Suppressor macrophage (primary cell): ENCODE data around the gene RANBP10.

Experiments
- DNase-seq, 4 experiments: peaks; one replicate each; pipeline ENCODE4 v3.0.0-alpha.2; 2020 to 2022

The RANBP10 gene

DNA sequence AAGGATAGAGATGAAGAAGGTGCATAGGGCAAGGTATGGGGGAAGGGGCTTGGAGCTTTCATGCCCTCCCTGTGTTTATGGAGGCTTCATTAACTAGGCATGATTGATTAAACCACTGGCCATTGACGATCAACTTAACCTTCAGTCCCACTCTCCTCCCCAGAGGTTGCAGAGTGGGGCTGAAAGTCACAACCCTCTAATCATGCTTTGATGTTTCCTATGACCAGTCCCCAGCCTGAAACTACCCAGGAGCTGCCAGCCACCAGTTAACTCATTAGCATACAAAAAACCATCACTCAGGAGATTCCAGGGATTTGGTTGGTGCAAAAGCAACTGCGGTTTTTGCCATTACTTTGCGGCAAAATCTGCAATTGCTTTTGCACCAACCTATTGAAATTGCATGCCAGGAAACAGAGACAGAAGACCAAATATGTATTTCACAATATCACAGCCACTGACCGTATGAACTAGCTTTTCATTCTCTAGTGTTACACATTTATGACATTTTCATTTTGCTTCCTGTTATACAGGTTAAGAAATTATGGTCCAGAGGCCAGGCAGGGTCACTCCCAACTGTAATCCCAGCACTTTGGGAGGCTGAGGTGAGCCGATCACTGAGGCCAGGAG, 92.6 kb downstream of the RANBP10 start:
- no peak for DNase-seq

DNA sequence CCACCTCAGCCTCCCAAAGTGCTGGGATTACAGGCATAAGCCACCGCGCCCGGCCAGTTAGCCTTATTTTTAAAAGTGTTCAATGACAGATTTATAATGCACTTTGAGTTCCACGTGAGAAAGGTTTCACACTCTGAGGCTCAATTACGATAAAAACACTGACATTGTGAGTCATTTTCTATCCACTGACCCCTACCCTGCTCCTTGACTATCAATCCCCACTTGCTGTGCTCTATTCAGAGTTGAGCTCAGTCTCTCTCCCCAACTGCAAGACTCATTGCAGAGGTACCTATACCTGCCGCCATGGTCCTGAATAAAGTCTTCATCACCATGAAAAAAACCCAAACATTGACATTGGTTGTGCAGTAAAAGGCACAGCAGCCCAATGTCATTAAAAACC, 95.8 kb downstream of the RANBP10 start:
- no peak for DNase-seq

DNA sequence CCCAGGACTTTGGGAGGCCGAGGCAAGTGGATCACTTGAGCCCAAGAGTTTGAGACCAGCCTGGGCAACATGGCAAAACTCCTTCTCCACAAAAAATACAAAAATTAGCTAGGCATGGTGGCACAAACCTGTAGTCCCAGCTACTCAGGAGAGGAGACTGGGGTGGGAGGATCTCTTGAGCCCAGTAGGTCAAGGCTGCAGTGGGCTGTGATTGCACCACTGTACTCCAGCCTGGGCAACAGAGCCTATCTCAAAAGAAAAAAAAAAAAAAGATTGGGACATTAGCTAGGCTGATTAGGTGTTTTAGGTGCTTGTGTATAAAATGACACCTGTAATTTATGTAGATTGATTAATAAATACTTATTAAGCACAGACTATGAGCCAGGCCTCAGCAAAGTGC, 97.3 kb downstream of the RANBP10 start:
- no peak for DNase-seq

DNA sequence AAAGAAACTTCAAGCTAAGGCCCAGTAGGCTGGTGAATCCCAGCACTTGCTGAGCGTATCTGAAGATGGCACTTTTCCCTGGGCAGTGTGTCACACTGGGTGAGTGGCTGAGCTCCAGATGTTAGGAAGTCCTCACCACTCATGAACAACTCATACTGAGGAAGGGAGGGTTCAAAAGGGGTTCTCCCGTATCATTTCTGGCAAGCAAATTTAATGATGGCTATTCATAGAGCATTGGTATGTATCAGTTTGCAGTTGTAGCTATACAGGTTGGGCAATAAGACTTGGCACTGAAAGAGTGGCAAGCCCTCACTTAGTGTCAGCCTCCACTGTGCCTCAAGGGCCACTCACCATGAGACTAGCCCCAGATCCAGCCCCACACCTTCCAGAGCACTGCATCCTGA, 98.0 kb downstream of the RANBP10 start:
- DNase-seq = no peak

DNA sequence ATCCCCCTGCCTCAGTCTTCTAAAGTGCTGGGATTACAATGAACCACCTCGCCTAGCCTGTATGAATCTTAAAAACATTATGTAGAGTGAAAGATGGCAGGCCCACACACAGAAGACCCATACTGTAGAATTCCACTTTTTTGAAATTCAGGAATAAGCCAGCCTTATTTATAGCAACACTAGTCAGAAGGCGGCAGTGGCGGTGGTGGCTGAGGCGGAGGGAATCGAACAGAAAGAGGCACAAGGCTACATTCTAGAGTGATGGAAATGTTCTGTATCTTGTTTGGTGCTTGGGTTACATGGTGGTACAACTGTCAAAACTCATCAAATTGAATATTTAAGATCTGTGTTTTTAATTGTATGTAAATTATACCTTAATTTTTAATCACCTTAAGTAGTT, 98.6 kb downstream of the RANBP10 start:
- DNase-seq = no peak

DNA sequence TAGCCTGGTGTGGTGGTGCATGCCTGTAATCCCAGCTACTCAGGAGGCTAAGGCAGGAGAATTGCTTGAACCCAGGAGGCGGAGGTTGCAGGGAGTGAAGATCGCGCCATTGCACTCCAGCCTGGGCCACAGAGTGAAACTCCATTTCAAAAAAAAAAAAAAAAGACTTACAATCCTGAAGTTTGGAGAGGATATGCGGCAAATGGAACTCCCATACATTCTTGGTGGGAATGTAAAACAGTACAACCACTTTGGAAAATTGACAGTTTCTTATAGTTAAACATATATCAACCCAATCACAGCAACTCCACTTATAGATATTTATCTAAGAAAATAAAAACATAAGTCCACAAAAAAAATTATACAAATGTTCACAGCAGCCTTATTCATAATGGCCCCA, 99.2 kb downstream of the RANBP10 start:
- no peak for DNase-seq

DNA sequence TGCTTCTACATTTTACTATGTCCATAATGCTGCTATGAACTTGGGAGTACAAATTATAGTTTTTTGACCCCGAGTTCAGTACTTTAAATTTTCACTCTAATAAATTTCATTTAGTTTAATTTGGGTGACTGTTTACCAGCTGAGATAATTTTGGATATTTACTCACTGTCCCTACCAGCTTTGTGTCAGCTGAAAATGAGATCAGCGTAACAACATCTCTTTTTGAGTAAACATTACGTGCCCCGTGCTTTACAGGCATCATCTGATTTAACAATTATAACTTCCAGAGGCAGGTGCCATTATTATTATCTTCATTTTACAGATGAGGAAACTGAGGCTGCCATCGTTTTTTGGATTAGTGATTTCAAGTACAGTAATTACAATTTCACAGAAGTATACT, 102.2 kb downstream of the RANBP10 start:
- DNase-seq = peak in 3 of 4 experiments; percentile 36 to 43 (median 43)

DNA sequence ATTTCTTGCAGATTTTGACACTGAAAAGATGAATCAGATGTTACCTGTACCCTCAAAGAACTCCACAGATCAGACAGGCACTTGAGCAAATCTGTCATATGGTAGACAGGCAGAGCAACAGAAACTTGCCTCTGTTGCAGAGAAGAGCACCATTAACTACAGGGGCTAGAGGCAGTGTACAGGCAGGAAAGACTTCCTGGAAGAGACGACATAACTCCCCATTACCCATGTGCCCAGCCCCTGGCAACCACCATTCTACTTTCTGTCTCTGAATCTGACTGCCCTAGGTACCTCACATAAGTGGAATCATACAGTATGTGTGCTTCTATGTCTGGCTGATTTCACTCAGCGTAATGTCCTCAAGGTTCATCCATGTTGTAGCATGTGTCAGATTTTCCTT, 102.7 kb downstream of the RANBP10 start:
- no peak for DNase-seq

DNA sequence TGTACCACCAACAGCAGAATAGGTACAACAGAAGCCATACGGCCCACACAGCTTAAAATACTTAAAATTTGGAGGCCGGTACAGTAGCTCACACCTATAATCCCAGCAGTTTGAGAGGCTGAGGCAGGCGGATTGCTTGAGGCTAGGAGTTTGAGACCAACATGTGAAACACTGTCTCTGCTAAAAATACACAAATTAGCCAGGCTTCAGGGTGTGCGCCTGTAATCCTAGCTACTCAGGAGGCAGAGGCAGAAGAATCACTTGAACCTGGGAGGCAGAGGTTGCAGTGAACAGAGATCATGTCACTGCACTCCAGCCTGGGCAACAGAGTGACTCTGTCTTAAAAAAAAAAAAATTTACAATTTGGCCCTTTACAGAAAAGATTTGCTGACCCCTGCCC, 104.2 kb downstream of the RANBP10 start:
- no peak for DNase-seq

DNA sequence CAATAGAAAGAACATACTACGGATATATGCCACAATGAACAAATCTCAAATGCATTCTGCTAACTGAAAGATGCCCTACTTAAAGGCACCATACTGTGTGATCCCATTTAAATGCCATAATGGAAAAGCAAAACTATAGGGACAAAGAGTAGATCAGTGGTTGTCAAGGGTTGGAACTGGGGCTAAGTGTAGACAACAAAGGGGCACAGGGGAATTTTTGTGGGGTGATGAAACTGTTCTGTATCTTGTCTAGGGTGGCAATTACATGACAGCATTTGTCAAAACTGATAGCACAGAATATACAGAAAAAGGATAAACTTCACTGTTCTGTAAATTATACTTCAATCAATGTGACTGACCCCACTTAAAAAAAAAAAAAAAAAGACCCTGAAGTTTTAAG, 104.9 kb downstream of the RANBP10 start:
- DNase-seq = no peak

DNA sequence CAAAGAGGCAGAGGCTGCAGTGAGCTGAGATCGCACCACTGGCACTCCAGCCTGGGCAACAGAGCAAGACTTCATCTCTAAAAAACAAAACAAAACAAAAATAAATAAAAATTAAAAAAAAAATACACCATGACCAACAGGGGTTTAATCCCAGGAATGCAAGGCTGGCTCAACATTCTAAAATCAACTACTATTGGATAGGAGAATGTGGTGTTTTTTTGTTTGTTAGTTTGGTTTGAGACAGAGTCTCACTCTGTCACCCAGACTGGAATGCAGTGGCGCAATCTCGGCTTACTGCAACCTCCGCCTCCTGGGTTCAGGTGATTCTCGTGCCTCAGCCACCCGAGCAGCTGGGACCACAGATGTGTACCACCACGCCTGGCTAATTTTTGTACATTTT, 107.1 kb downstream of the RANBP10 start:
- no peak for DNase-seq

DNA sequence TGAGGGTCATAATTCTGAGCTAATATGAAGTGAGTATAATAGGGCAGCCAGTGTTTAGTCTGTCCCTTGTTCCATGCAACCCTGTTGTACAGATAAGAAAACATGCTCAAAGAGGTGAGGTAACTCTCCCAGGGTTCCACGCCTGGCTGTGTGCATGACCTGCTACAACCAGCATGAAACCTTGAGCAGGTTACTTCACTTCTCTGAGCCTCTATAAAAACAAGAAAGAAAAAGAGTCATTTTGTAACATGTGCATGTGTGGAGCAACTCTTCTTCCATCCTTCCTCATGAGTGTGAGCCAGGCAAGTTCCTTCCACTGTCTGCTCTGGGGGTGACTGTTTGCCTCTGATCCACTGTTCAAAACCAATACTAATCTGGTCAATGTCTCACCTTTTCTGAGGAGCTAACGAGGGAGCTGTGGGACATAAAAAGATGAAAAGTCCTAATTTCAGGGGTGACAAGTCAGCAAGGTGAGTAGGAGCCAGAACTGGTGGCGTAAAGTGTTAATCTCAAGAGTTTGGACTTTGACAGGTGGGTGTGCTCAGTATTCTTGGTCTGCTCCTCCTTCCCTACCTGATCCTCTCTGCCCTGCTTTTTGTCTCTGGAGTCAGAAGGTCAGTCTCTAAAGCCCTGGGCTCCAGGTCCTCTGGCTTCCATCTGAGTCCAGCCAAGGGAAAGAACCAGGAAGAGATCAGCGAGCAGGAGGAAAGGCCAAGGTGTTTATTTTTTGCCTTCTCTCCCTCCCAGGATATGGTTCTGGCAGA, 108.8 kb downstream of the RANBP10 start:
- DNase-seq = peak; percentile 14 to 55 (median 48)

DNA sequence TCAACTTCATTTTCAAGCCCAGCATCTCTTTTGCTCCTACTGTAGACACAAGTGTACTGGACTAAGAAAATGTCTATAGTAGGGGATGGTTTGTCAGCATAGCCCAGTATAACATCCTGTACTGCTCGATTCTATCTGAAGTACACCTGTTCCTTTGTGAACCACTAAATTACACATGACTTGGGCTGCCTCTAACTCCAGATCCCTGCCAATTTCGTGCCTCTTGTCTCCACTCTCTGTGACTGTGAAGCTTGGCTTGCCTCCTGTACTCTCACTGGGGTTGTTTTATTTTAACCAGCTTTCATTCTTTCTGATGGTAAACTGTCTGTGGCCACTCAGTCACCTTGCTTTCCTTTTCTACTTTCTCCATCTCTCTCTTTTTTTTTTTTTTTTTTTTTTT, 111.7 kb downstream of the RANBP10 start:
- no peak for DNase-seq

DNA sequence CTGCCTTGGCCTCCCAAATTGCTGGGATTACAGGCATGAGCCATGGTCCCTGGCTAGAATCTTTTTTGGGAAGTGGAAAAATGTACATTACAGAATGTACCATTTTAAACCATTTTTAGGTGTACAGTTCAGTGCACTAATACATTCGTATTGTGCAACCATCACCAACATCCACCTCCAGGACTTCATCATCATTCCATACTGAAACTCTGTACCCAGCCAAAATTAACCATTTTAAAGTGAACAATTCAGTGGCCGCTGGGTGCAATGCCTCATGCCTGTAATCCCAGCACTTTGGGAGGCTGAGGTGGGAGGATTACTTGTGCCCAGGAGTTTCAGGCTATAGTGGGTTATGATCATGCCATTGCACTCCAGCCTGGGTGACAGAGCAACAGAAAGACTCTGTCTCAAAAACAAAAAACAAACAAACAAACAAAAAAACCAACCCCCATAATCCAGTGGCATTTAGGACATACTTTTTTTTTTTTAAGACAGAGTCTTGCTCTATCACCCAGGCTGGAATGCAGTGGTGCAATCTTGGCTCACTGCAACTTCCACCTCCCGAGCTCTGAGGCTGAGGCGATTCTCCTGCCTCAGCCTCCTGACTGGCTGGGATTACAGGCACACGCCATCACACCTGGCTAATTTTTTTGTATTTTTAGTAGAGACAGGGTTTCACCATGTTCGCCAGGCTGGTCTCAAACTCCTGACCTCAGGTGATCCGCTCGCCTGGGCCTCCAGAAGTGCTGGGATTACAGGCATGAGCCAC, 112.7 kb downstream of the RANBP10 start:
- peak in 1 of 4 experiments; percentile 8 for DNase-seq

DNA sequence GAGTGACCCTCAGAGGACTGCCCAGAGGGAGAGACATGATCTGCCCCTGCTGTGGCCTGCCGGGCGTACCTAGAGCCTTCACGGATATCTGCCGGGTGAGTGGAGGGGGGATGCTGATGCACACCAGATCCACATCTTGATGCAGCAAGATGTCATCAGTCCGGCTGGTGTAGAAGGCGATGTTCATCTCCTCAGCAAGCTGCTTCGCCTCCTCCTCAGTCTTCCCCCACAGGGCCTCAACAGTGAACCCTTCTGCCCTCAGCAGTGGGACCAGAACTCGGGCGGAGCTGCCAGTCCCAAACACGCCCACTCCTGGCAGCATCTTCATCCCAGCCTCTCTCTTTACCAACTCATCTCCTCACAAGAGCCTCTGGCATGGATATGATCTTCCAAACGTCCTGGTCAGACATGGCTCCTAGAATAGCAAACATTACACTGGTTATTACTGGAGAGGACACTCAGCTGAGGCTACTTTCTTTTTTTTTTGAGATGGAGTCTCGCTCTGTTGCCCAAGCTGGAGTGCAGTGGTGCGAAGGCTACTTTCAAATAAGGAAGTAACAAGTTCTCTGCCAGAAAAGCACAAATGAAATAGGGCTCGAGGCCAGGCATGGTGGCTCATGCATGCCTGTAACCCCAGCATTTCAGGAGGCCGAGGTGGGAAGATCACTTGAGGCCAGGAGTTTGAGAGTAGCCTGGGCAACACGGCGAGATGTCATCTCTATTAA, 120.8 kb downstream of the RANBP10 start:
- DNase-seq = no peak

DNA sequence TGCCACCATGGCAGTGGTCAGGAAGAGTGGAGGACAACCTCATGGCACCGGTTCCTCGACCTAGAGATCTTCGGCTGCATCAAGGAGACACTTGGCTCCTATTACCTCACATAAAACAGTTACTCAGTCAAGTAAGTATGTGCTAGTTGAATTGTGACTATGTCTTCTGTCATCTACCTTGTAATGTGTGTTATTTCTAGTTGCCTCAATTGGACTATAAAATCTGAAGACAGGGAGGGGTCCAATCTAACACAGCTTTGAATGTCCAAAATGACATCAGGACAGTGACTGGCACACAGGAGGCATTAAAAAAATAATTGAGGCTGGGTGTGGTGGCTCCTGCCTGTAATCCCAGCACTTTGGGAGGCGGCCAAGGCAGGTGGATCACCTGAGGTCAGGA, 122.6 kb downstream of the RANBP10 start:
- no peak for DNase-seq

DNA sequence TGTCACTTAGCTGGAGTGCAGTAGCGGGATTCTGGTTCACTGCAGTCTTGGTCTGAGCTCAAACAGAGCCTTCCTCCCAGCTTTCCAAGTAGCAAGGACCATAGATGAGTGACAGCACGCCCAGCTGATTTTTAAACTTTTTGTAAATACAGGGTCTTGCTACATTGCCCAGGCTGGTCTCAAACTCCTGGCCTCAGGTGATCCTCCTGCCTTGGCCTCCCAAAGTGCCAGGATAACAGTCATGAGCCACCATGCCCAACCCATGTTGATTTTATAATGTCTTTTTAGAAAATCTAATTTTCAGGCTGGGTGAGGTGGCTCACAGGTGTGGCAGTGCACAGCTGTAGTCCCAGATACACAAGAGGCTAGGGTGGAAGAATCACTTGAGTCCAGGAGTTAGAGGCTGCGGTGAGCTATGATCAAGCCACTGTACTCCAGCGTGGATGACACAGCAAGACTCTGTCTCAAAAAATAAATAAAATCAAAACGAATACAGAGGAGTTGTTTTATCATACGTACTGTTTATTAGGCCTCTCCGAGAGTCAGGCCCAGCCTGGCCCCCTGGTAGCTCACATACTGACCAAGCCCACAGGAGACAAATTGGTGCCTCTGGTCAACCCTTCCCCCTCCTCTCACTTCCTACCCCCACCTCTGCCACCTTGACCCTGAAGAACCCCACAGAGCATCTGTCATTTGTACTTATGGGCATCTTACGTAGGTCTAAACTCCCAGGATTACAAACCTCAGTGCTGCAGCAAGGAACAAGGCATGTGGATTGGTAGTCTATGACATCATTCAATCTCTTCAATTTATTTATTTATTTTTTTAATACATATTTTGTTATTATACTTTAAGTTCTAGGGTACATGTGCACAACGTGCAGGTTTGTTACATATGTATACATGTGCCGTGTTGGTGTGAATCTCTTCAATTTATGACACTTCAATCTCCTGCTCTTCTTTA, 126.1 kb downstream of the RANBP10 start:
- no peak for DNase-seq

DNA sequence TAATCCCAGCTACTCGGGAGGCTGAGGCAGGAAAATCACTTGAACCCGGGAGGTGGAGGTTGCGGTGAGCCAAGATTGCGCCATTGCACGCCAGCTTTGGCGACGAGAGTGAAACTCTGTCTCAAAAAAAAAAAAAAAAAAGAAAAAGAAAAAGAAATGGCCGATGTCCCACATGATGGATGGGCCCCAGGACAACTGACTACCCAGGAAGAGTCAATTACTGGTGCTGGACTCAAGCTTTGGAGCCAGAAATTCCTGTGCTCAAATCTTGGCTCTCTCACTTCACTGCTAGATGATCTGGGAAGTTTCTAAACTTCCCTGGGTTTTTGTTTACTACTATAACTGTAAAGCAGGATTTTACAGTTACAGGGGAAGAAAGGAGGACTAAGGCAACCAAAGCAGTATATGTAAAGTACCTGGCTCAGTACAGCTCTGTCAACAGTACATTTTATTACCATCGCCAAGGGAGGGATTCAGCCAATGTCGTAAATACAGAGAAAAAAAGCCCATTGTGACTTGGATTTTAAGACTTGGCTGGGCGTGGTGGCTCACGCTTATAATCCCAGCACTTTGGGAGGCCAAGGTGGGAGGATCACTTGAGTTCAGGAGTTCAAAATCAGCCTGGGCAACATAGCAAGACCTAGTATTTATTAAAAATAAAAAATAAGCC, 127.9 kb downstream of the RANBP10 start:
- no peak for DNase-seq

DNA sequence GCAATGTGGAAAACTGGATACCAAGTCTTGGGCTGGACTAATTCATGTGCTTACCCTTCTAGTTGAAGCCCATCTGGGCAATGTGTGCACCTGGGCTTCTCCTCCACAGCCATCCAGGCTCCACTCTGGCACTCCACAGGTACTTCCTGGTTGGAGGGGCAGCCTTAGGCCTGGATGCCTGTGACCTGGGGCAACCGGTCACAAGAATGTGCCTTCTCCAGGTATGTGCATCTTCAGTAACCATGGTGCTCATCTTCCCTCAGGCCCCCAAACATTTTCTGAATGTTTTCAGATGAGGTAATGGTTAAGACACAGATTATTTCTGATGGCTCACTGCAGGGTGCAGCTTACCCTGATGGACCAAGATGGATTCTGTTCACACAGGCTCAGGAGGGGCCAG, 128.6 kb downstream of the RANBP10 start:
- DNase-seq = no peak

DNA sequence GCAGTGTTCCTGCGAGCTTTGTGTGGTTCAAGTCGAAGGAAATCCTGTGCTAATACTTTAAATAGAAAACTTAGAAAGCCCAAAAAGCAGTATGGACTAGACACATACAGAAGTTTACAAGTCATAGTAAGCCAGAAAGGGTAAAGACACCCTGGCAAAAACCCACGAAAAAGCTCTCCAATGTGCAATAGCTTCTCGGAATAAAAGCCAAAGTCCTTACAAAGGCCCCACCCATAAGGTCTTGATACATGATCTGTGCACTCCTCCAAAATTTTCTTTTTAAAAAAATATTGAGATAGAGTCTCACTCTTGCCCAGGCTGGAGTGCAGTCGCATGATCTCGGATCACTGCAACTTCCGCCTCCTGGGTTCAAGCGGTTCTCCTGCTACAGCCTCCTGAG, 129.4 kb downstream of the RANBP10 start:
- no peak for DNase-seq

DNA sequence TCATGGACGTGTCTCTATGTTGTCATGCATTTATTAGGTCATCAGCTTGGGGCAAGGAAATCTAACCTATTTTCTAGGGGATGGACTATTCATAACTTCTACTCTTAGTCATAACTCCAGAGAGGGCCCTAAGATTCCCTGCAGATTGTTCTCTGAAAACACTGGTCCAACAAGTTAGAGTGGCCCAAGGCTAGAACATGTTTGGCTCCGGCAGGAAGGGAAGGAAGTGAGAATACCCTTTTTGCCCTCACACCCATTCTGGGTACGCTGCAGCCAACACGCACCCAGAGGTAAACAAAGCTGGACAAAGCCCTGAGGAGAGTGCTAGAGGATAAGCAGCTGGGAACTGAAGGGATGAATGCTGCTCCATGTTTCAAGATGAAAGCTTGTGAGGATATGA, 129.8 kb downstream of the RANBP10 start:
- DNase-seq = no peak
